ENCODE results near the gene FOXR1.
A peak's percentile ranks its signal among the peaks of the same experiment; 100 is the strongest.

The FOXR1 gene

GRCh38 chr11:119029340-119030028 is 57.9 kb downstream of the FOXR1 start (continued):
- TF ChIP-seq, protein P1, sequence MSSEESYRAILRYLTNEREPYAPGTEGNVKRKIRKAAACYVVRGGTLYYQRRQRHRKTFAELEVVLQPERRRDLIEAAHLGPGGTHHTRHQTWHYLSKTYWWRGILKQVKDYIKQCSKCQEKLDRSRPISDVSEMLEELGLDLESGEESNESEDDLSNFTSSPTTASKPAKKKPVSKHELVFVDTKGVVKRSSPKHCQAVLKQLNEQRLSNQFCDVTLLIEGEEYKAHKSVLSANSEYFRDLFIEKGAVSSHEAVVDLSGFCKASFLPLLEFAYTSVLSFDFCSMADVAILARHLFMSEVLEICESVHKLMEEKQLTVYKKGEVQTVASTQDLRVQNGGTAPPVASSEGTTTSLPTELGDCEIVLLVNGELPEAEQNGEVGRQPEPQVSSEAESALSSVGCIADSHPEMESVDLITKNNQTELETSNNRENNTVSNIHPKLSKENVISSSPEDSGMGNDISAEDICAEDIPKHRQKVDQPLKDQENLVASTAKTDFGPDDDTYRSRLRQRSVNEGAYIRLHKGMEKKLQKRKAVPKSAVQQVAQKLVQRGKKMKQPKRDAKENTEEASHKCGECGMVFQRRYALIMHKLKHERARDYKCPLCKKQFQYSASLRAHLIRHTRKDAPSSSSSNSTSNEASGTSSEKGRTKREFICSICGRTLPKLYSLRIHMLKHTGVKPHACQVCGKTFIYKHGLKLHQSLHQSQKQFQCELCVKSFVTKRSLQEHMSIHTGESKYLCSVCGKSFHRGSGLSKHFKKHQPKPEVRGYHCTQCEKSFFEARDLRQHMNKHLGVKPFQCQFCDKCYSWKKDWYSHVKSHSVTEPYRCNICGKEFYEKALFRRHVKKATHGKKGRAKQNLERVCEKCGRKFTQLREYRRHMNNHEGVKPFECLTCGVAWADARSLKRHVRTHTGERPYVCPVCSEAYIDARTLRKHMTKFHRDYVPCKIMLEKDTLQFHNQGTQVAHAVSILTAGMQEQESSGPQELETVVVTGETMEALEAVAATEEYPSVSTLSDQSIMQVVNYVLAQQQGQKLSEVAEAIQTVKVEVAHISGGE (tag by site-specific recombination; conservative IDR thresholded peaks at IDR 0.05; ENCODE audit: low read depth) = no peak
- TF ChIP-seq ZNF677 (tag by site-specific recombination; IDR thresholded peaks at IDR 0.05) = no peak
- no peak for TF ChIP-seq WT1 (tag by site-specific recombination; IDR thresholded peaks at IDR 0.05)
- TF ChIP-seq ZNF350 (tag by site-specific recombination; IDR thresholded peaks at IDR 0.05) = no peak
- peak; percentile 61; the same call in 1 of the 2 replicates for TF ChIP-seq ZNF423 (tag by site-specific recombination; IDR thresholded peaks at IDR 0.05)
- TF ChIP-seq ZNF391 (tag by site-specific recombination; IDR thresholded peaks at IDR 0.05; ENCODE audit: borderline replicate concordance, low read depth) = no peak
- no peak for TF ChIP-seq PRDM2 (tag by site-specific recombination; IDR thresholded peaks at IDR 0.05; ENCODE audit: borderline replicate concordance)
- no peak for TF ChIP-seq GLI2 (tag by site-specific recombination; IDR thresholded peaks at IDR 0.05; ENCODE audit: borderline replicate concordance, low read depth)
- TF ChIP-seq BCL11A (tag by site-specific recombination; IDR thresholded peaks at IDR 0.05; ENCODE audit: low read depth) = no peak
- TF ChIP-seq ZNF335 (tag by site-specific recombination; conservative IDR thresholded peaks at IDR 0.05) = peak; percentile 94
- TF ChIP-seq ZNF239 (tag by site-specific recombination; IDR thresholded peaks at IDR 0.05) = no peak
- no peak for TF ChIP-seq ZNF433 (tag by site-specific recombination; IDR thresholded peaks at IDR 0.05; ENCODE audit: low read depth)
- TF ChIP-seq SCRT1 (tag by site-specific recombination; IDR thresholded peaks at IDR 0.05; ENCODE audit: borderline replicate concordance) = no peak
- TF ChIP-seq ZNF2 (tag by site-specific recombination; IDR thresholded peaks at IDR 0.05) = no peak
- TF ChIP-seq KLF10 (tag by site-specific recombination; IDR thresholded peaks at IDR 0.05) = no peak
- no peak for TF ChIP-seq KLF9 (tag by site-specific recombination; IDR thresholded peaks at IDR 0.05; ENCODE audit: low read depth)
- no peak for TF ChIP-seq MEIS1 (CRISPR knock-in tag; IDR thresholded peaks at IDR 0.05; ENCODE audit: borderline replicate concordance)
- TF ChIP-seq ZBTB17 (tag by site-specific recombination; IDR thresholded peaks at IDR 0.05) = peak; percentile 33; the same call in 1 of the 2 replicates
- no peak for TF ChIP-seq ZFP3 (tag by site-specific recombination; IDR thresholded peaks at IDR 0.05; ENCODE audit: low read depth)
- TF ChIP-seq ZNF175 (tag by site-specific recombination; IDR thresholded peaks at IDR 0.05) = no peak
- no peak for TF ChIP-seq ZNF530 (tag by site-specific recombination; IDR thresholded peaks at IDR 0.05; ENCODE audit: low read depth)
- no peak for TF ChIP-seq PRDM1 (tag by site-specific recombination; IDR thresholded peaks at IDR 0.05)
- 0 out of 2 replicates have a peak, but pooled peaks have one; percentile 8 for TF ChIP-seq ZNF341 (tag by site-specific recombination; IDR thresholded peaks at IDR 0.05; ENCODE audit: low read depth)

All from HEK293 (cell line).